ENCODE data around the gene NR1D1.

The NR1D1 gene

DNA sequence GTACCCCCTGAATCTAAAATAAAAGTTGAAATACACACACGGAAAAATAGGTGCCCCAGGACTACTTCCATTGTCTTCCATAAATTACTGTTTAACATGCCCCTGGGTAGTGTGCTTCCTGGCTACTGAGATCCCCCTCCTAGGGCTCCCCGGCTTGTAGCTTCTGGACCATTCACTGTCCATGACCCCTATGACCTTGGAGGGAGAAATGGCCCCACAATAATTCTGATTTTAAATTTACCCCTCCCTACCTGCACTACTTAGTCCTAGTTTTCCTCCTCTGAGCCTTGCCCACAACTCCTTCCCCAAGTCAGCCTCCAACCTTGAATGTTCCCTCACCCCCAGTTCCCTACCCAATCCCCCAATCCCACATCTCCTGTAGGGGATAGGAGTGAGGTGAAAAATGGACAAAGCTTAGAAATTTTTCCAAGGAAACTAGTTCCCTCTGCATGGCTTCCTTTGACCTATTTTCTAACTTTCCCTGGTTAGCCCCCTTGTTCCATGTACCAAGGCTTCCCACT is 11.9 kb upstream of the NR1D1 start:
- H3K4me2 ChIP-seq = peak overlapping the region; percentile 94
- peak overlapping the region; percentile 80 for H3K27ac ChIP-seq
- no peaks in the 10 kb centered on the region for H3K36me3 ChIP-seq
- H3K9me3 ChIP-seq = no peaks in the 10 kb centered on the region
- no peaks in the 10 kb centered on the region for H3K27me3 ChIP-seq
- no peak for TF ChIP-seq Cebpa-rat (IDR thresholded peaks at IDR 0.05)
- no peak overlapping the region for H3K4me3 ChIP-seq
- H3K9ac ChIP-seq = peak overlapping the region; percentile 34; the same call in 1 of the 2 replicates
- no peaks in the 10 kb centered on the region for H4K20me1 ChIP-seq
- H3K4me1 ChIP-seq = peaks cover 70% of the 10 kb centered on the region

DNA sequence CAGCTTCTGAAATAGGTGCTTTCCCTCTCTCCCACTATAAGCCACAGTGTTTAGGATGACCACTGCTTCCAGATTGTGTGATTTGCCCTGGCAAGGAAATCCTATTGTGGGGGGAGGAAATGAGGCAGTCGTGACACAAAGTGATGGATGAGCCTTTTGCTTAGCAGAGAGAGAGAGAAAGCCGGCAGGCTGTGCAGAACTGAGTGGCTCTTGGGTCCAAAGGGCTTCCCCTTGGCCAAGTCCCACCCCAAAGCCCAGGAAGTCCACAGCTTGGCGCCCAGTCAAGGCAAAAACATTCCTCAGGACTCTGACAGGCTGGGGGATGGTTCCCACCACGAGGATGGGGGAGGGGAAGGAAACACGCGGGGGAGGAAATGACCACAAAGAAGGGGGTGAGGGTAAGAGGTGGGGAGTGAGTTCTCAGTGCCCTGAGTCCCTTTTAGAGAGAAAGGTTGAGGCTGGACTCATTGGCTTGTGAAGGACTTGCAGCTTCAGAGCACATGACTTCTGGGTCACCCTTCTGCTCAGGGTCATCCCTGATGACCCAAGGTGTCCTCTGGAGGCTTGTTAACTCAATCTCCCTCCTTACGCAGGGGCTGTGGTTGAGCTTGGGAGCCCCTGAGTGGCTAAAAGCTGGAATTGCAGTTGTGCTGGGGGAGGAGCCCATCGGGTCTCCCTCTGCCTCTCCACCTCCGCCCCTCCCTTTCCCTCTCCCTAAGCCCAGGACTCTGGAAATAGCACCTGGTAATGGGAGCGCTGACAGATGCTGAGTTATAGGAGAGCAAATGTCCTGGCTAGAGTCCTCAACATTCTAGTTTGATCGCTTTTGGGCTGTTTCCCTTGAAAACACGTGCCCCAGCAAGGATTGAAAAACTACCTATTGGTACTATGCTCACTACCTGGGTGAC is 11.1 kb upstream of the NR1D1 start:
- peak overlapping the region; percentile 42; the same call in 1 of the 2 replicates for H3K4me3 ChIP-seq
- peak overlapping the region; percentile 34 for H3K9ac ChIP-seq
- peaks cover 77% of the 10 kb centered on the region for H3K4me1 ChIP-seq
- H3K27ac ChIP-seq = peak overlapping the region; percentile 80
- no peak for TF ChIP-seq Cebpa-rat (IDR thresholded peaks at IDR 0.05)
- H4K20me1 ChIP-seq = no peaks in the 10 kb centered on the region
- H3K9me3 ChIP-seq = no peaks in the 10 kb centered on the region
- H3K4me2 ChIP-seq = peak overlapping the region; percentile 94
- no peaks in the 10 kb centered on the region for H3K36me3 ChIP-seq
- no peaks in the 10 kb centered on the region for H3K27me3 ChIP-seq

DNA sequence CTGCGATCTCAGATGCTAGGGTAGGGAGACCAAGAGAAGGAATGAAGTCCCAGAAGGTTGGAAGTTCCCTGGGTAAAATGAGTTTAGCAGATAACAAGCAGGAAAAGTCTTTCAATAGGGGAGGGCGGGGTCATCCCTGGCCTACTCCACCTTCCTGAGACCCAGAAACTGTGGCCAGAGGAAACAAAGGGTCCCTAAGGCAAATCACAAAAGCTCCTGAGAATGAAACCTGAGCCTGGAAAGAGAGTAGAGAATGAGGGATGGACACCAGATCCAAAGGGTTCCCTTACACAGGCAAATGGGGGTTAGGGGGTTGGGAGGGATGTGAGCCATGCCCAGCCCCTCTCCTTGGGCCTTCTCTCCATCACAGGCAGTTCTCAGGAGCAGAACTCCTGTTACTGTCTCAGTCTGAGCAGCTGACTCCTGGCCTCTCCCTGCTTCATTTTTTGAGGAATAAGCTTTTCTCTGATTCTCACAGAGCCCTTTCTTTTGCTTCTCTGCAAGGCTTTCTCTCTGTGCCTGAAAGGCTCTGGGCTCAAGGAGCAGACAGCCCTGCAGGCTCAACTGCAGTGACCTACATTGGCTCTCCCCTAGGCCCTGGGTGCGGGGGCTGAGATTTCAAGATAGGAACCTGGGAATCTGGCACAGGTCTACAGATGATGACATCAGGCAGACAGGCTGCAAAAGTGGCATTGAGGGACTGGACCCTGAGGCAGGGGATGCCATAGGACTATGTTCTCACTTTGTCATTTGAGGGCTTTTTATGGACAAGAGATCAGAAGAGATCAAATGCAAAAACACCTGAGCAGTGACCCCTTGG is 9.8 kb upstream of the NR1D1 start:
- H3K9ac ChIP-seq = peak overlapping the region; percentile 34
- no peaks in the 10 kb centered on the region for H4K20me1 ChIP-seq
- H3K36me3 ChIP-seq = no peaks in the 10 kb centered on the region
- H3K27ac ChIP-seq = peak overlapping the region; percentile 80
- peaks cover 90% of the 10 kb centered on the region for H3K4me1 ChIP-seq
- H3K9me3 ChIP-seq = no peaks in the 10 kb centered on the region
- H3K27me3 ChIP-seq = no peaks in the 10 kb centered on the region
- peak overlapping the region; percentile 94 for H3K4me2 ChIP-seq
- TF ChIP-seq Cebpa-rat (IDR thresholded peaks at IDR 0.05) = no peak
- no peak overlapping the region for H3K4me3 ChIP-seq

DNA sequence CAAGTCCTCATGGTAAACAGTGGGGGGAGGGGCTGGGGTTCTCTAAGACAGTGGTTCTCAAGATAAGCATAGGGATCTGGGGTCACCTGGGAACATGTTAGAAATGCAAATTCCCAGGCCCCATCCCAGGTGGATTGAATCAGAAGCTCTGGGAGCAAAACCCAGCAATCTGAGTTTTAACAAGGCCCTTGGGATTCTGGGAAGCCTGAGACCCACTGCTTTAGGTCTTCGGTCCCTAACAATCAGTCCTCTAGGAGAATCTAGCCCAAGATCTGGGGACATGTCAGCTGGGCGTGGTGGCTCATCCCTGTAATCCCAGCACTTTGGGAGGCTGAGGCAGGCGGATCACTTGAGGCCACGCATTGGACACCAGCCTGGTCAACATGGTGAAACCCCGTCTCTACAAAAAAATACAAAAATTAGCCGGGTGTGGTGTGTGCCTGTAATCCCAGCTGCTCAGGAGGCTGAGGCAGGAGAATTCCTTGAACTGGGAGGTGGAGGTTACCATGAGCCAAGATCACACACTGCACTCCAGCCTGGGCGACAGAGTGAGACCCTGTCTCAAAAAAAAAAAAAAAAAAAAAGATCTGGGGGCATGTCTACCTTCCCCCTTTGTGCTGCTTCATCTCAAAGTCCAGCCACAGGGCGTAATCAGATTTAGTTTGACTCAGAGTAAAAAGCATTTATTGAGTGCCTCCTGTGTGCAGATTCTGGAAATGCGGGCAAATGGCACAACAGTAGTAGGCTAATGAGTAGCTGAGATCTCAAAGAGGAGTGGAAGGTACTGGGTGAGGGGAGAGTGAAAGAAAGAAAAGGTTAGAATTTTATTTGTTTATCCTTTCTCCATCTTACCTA is 8.8 kb upstream of the NR1D1 start:
- H3K27ac ChIP-seq = peak overlapping the region; percentile 91
- peaks cover 98% of the 10 kb centered on the region for H3K4me1 ChIP-seq
- H3K36me3 ChIP-seq = no peaks in the 10 kb centered on the region
- H3K27me3 ChIP-seq = no peaks in the 10 kb centered on the region
- no peak for TF ChIP-seq Cebpa-rat (IDR thresholded peaks at IDR 0.05)
- no peaks in the 10 kb centered on the region for H3K9me3 ChIP-seq
- H3K4me3 ChIP-seq = no peak overlapping the region
- no peak overlapping the region for H3K9ac ChIP-seq
- H4K20me1 ChIP-seq = no peaks in the 10 kb centered on the region
- peak overlapping the region; percentile 94 for H3K4me2 ChIP-seq

DNA sequence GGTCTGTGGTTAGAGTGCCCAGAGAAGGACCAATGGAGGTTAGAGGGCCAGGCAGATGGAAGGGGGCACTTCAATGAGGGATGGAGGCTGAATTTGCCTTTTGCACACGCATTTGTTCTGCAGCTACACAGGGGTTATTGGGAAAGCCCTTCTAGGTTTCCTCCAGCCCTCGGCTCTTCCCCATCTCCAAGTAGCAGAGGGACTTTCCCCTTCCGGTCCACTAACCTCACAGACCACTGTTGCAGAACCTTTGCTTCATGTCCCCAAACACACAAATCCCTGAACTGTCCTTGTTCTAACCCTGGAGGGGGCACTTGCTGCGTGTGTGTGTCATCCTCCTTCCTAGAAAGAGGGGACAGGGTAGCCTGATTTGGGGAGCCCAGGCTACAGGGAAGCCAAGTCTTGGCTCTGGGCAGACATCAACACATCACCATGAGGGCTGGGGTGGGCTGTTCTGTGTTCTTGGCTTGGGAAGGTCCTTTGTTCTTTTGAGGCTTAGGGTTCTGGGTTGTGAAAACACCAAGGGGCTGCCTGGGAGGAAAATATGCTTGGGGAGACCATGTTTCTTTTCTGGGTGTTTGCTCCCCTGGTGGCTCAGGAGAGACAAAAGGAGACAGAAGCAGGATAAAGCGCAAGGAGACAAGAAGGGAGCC is 7.3 kb upstream of the NR1D1 start:
- Histone ChIP-seq H3K27ac (peak overlapping the region; percentile 91), H3K4me1 (peaks cover 100% of the 10 kb centered on the region)

DNA sequence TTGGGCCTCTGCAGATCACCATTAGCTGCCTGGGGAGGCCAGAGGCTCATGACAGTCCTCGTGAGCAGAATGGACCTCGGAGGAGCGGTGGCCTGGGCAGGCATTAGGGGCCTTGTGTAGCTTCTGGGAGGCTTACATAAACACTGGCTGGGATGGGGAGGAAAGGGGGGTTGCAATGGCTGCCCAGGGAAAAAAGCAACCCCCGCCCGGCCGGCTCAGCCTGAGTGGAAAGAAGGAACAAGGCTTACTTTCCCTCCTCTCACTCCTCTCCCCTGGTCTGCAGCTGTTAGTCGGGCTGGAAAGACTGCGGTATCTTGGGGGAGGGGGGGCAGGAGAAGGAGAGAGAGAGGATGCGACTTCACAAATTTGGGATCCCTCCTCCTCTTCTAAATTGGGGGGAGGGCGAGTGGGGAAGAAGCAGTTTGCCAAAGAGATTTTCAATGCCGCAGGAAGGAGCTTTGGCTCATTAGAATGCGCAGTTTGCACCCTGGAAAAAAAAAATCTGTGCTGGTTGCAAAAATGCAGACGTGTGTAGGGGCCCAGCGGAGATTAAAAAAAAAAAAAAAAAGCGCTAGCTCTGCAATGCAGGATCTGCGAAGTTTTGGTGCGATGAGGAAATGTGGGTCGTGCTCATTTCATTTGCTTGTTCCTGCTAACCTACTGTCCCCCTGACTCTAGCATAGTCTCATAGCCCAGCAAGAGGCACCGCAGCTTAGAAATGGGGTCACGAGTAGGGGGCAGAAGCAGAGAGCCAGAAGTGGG is 6.6 kb upstream of the NR1D1 start:
- Histone ChIP-seq H3K4me3 (no peak overlapping the region), H3K4me1 (peaks cover 97% of the 10 kb centered on the region), H3K4me2 (peak overlapping the region; percentile 78), H3K27me3 (no peaks in the 10 kb centered on the region), H4K20me1 (no peaks in the 10 kb centered on the region), H3K9ac (0 out of 2 replicates have a peak overlapping the region, but pooled peaks have one; percentile 64), H3K36me3 (no peaks in the 10 kb centered on the region), H3K27ac (peak overlapping the region; percentile 91), H3K9me3 (no peaks in the 10 kb centered on the region)
- no peak for TF ChIP-seq Cebpa-rat (IDR thresholded peaks at IDR 0.05)

More for the DNA sequence above, 7.3 kb upstream of the NR1D1 start:
- Histone ChIP-seq H3K4me3 (no peak overlapping the region; the same call in 1 of the 2 replicates), H3K9ac (peak overlapping the region; percentile 64; the same call in 1 of the 2 replicates), H4K20me1 (no peaks in the 10 kb centered on the region), H3K27me3 (no peaks in the 10 kb centered on the region), H3K36me3 (no peaks in the 10 kb centered on the region), H3K9me3 (no peaks in the 10 kb centered on the region), H3K4me2 (peak overlapping the region; percentile 78)
- TF ChIP-seq Cebpa-rat (IDR thresholded peaks at IDR 0.05) = no peak

DNA sequence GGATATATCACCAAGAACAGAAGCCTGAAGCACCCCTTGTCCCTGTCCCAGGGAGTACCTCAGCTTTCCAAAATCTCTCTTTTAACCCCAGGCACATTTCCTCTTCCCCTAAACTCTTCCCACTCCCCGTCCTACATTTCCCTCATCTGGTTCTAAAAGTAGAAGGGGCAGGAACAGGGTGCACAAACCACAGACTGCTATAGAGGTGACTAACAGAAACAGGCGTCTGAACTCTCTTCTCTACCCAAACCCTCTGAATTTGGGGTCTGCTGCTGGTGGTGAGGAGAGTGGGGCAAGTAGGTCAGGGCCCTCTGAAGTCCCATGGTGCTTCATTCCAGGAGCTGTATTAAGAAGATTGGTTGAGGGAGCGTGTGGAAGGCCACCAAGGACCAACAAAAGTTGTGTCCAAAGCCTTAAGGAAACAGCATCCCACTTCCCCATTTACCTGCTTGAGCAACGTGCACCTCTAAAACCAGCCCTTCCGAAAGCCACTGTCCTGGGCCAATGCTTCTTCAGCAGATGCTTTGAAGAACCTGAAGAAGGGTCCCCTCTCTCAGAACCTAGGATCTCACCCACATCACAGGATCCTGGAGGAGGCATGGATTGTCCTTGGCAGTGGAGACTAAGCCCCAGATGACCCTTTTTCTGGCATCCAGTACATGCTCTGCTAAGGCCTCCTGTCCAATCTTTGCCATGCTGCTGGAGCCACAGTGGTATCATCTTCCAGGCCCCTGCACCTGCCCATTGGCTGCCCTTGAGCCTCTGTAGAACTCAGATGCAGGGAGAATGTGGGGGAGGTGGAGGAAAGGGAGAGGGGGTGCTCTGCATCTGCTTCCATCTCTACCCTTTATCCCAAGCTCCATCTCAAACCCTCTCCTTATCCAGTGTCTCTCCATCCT is 5.7 kb upstream of the NR1D1 start:
- Histone ChIP-seq H4K20me1 (no peaks in the 10 kb centered on the region), H3K4me3 (no peak overlapping the region), H3K9ac (no peak overlapping the region), H3K36me3 (no peaks in the 10 kb centered on the region), H3K27me3 (no peaks in the 10 kb centered on the region), H3K4me1 (peaks cover 97% of the 10 kb centered on the region), H3K27ac (no peak overlapping the region), H3K4me2 (peak overlapping the region; percentile 78), H3K9me3 (no peaks in the 10 kb centered on the region)
- TF ChIP-seq Cebpa-rat (IDR thresholded peaks at IDR 0.05) = no peak

Measured in BLaER1 (cell line).